ENCODE results near the gene PEX13. TPM values are rescaled to one million over a fixed set of nuclear protein-coding genes. Genes with fewer than 3 reads are reported as not detected.

Gene PEX13
- total RNA-seq, 2 experiments from 2014 or later = 15.5 to 16.8 TPM

DNA sequence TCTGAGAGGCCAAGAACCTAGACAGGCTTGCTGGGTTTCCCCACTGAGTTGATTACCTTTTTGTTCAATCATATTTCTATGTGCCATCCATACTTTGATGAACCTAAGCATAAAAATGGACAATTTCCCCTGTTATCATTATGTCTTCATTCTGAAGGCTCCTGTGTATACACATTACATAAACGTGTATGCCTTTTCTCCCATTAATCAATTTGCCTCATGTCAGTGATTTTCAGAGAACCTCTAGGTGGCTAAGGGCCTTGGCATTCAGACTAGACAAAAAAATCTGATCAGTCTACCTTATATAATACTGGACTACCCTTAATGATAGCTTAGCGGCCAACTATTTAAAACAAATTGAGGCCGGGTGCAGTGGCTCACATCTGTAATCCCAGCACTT is 4.1 kb upstream of the PEX13 start:
- H3K4me3 Mint-ChIP-seq = no peak overlapping the region
- peak overlapping the region; percentile 30 for H3K27ac Mint-ChIP-seq
- DNase-seq (no peak), ATAC-seq (no peak)
- H3K27me3 Mint-ChIP-seq = no peaks in the 10 kb centered on the region
- H3K4me1 Mint-ChIP-seq (ENCODE audit: low read depth) = peaks cover 25% of the 10 kb centered on the region
- no peaks in the 10 kb centered on the region for H3K9me3 Mint-ChIP-seq
- POLR2A ChIA-PET = no interaction called here
- intact Hi-C loops (cut with micrococcal nuclease) = no loop called here
- TF ChIP-seq, protein P1, sequence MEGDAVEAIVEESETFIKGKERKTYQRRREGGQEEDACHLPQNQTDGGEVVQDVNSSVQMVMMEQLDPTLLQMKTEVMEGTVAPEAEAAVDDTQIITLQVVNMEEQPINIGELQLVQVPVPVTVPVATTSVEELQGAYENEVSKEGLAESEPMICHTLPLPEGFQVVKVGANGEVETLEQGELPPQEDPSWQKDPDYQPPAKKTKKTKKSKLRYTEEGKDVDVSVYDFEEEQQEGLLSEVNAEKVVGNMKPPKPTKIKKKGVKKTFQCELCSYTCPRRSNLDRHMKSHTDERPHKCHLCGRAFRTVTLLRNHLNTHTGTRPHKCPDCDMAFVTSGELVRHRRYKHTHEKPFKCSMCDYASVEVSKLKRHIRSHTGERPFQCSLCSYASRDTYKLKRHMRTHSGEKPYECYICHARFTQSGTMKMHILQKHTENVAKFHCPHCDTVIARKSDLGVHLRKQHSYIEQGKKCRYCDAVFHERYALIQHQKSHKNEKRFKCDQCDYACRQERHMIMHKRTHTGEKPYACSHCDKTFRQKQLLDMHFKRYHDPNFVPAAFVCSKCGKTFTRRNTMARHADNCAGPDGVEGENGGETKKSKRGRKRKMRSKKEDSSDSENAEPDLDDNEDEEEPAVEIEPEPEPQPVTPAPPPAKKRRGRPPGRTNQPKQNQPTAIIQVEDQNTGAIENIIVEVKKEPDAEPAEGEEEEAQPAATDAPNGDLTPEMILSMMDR (IDR thresholded peaks at IDR 0.05) = no peak
- H3K36me3 Mint-ChIP-seq (ENCODE audit: low read depth) = no peaks in the 10 kb centered on the region
- CTCF ChIA-PET = interaction anchor here (1.1 kb wide), 1 partner anchor 15 kb away, joined by 5 read pairs; no protein-coding TSS in a partner anchor

DNA sequence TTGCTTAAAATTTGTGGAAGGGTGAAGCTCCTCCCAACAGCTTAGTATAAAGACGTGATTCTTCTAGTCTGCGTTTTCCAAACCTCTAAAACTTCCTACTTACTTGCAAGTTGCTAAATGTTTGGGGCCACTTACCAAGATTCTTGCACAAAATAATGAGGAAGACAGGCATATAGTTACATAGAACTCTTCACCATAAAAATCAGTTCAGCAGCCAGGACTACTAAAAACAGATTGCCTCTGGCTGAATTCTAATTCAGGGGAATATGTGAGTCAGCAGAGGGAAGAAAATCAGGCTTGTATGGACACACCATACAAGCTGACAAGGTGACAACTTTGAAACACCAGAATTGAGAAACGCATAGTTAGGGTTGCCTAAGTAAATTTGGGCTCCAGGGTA is 2.8 kb upstream of the PEX13 start:
- POLR2A ChIA-PET = no interaction called here
- Mint-ChIP-seq H3K27ac (no peak overlapping the region), H3K27me3 (no peaks in the 10 kb centered on the region), H3K4me3 (peak overlapping the region; percentile 20), H3K4me1 (ENCODE audit: low read depth) (peaks cover 34% of the 10 kb centered on the region), H3K9me3 (no peaks in the 10 kb centered on the region), H3K36me3 (ENCODE audit: low read depth) (no peaks in the 10 kb centered on the region)
- ATAC-seq (no peak), DNase-seq (no peak)
- CTCF ChIA-PET = no interaction called here
- intact Hi-C loops (cut with micrococcal nuclease) = no loop called here
- TF ChIP-seq, protein P1 (IDR thresholded peaks at IDR 0.05) = no peak

- H3K4me1 Mint-ChIP-seq (ENCODE audit: low read depth) = peaks cover 40% of the 10 kb centered on the region
- peaks cover 3% of the 10 kb centered on the region for H3K36me3 Mint-ChIP-seq (ENCODE audit: low read depth)
- no peaks in the 10 kb centered on the region for H3K27me3 Mint-ChIP-seq
- H3K4me3 Mint-ChIP-seq = peak overlapping the region; percentile 97
- no peak for ATAC-seq
- intact Hi-C loops (cut with micrococcal nuclease) = no loop called here
- CTCF ChIA-PET = interaction anchor here (1.1 kb wide), 1 partner anchor 18 kb away, joined by 4 read pairs; no protein-coding TSS in a partner anchor
- no peak overlapping the region for H3K27ac Mint-ChIP-seq
- POLR2A ChIA-PET = interaction anchor here (0.6 to 1.2 kb wide), 3 partner anchors 10 to 22 kb away, joined by 3 read pairs; no protein-coding TSS in a partner anchor
- DNase-seq = no peak
- H3K9me3 Mint-ChIP-seq = no peaks in the 10 kb centered on the region
- TF ChIP-seq, protein P1 (IDR thresholded peaks at IDR 0.05) = no peak
Measured at GRCh38 chr2:61015976-61016375, 1.5 kb upstream of the PEX13 start.

DNA sequence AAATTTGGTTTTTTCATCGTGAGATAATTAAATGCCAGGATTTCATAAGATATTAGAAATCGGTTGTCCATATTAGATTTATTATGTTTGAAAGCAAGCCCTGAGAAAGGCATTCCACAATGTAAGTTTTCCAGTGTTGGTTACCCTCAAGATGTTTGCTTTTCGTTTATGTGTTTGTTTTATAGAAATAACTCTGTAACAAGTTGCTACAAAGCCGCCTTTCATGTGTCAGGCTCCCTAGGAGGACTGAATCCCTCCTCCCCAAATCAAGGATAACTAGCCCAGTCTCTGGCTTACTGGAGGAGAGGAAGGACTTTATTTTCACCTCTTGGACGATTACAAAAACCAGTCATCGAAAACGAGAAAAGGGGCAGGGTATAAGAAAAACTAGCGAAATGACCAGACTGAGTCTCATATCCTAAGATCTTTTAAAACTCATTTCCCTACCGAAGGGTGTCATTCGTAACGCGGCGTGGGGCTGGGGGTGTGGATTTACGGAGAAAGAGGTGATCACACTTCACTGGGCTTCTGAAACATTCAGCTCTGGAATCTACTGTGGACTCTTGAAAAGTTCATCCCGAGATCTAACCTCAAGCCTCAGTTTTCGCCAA is 1.0 kb upstream of the PEX13 start:
- ATAC-seq = peak; percentile 25
- CTCF ChIA-PET = interaction anchor here (0.9 to 1.4 kb wide), 3 partner anchors 10 to 18 kb away, joined by 4 to 5 read pairs (median 5); no protein-coding TSS in a partner anchor
- POLR2A ChIA-PET = interaction anchor here (0.6 to 2.1 kb wide), 12 partner anchors 9 to 348 kb away, joined by 3 to 10 read pairs (median 3); partner anchors contain the start of genes REL and SANBR
- Mint-ChIP-seq H3K27me3 (no peaks in the 10 kb centered on the region), H3K36me3 (ENCODE audit: low read depth) (peaks cover 6% of the 10 kb centered on the region), H3K27ac (peak overlapping the region; percentile 98), H3K4me1 (ENCODE audit: low read depth) (peaks cover 42% of the 10 kb centered on the region), H3K9me3 (no peaks in the 10 kb centered on the region), H3K4me3 (peak overlapping the region; percentile 97)
- DNase-seq = peak; percentile 68
- TF ChIP-seq, protein P1 (IDR thresholded peaks at IDR 0.05) = no peak
- intact Hi-C loops (cut with micrococcal nuclease) = no loop called here

- peaks cover 12% of the 10 kb centered on the region for H3K36me3 Mint-ChIP-seq (ENCODE audit: low read depth)
- ChIA-PET POLR2A (interaction anchor here (0.7 to 2.1 kb wide), 11 partner anchors 11 to 347 kb away, joined by 3 to 10 read pairs (median 3); partner anchors contain the start of genes REL and SANBR), CTCF (interaction anchor here (0.9 to 1.4 kb wide), 2 partner anchors 11 to 18 kb away, joined by 5 read pairs; no protein-coding TSS in a partner anchor)
- intact Hi-C loops (cut with micrococcal nuclease) = no loop called here
- peaks cover 2% of the 10 kb centered on the region for H3K9me3 Mint-ChIP-seq
- DNase-seq = peak; percentile 80
- peak overlapping the region; percentile 97 for H3K4me3 Mint-ChIP-seq
- H3K27ac Mint-ChIP-seq = peak overlapping the region; percentile 98
- H3K27me3 Mint-ChIP-seq = no peaks in the 10 kb centered on the region
- peak; percentile 77 for ATAC-seq
- H3K4me1 Mint-ChIP-seq (ENCODE audit: low read depth) = peaks cover 42% of the 10 kb centered on the region
- TF ChIP-seq, protein P1 (IDR thresholded peaks at IDR 0.05) = no peak
Measured at GRCh38 chr2:61017003-61017555, 441 bp upstream of the PEX13 start.
